Measurements from ENCODE around the gene DTHD1.

DNA sequence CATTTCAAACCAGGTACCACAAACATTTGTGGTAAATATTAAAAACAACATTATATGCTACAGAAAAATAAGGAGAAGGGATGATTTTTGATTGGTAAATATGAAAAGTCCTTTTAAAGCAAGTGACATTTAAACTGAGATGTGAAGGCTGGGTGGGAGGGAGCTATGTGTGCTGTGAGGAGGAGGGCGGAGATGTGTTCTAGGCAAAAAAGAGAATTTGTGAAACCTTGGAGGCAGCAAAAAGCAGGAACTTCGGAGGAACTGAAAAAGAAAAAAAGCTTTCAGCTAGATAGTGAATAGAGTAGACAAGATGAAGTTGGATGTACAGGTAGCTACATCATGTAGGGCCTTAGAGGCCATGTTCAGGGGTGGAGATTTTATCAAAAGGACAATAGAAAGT is 27.0 kb upstream of the DTHD1 start:
- TF ChIP-seq, protein P1, sequence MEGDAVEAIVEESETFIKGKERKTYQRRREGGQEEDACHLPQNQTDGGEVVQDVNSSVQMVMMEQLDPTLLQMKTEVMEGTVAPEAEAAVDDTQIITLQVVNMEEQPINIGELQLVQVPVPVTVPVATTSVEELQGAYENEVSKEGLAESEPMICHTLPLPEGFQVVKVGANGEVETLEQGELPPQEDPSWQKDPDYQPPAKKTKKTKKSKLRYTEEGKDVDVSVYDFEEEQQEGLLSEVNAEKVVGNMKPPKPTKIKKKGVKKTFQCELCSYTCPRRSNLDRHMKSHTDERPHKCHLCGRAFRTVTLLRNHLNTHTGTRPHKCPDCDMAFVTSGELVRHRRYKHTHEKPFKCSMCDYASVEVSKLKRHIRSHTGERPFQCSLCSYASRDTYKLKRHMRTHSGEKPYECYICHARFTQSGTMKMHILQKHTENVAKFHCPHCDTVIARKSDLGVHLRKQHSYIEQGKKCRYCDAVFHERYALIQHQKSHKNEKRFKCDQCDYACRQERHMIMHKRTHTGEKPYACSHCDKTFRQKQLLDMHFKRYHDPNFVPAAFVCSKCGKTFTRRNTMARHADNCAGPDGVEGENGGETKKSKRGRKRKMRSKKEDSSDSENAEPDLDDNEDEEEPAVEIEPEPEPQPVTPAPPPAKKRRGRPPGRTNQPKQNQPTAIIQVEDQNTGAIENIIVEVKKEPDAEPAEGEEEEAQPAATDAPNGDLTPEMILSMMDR (IDR thresholded peaks at IDR 0.05) = no peak
- no peak for TF ChIP-seq EZH2 (IDR thresholded peaks at IDR 0.05)

All from neural progenitor cell (in vitro differentiated cells).